ENCODE results near the gene NHLRC4. TPM values are rescaled to one million over a fixed set of nuclear protein-coding genes. Genes with fewer than 3 reads are reported as not detected.

NHLRC4 gene
- total and polyA plus RNA-seq, 9 of the 15 experiments (the other 6 are each of a cell fraction or from before 2014, with no cell fraction given), result 0.24 to 3.7 (median 1.3) TPM; not detected in 2

DNA sequence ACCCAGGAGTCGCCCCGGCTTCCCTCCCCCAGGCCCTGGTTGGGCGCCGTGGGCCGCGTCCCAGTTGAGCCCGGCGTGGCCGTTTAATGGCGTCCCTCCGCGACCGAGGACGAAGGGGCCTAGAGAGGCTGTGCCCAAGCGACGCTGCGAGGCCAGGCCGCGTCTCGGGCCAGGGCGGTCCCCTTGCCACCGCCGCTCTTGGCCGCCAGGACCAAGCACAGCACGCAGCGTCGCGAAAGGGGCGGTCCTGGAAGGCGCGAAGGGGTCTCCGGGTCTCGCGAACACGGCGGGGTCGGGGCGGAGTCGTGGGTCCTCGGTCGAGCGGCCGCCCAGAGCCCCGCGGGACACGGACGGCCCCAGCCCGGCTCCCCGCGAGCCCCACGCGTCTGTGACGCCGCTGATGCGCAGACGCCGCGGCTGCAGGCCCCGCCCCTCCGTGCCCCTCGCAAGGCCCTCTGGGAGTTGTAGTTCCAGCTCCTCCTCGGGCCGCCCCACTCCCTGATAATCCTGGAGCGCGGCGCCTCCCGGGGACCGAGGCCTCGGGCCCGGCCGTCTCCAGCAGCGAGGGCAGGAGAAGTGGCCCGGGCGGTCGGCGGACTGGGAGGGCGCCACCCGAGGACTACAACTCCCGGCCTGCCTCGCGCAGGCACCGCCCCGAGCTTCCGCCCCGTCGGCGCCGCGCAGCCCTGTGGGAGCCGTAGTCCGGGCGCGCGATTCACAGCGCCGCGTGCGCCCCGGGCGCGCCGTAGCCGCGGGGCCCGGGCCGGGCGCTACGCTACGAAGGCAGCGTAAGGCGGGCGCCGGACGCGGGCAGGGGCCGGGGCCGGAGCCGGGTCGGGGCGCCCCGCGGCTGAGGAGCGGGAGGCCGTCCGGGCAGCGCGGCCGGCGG is 39.5 kb upstream of the NHLRC4 start, which contains the start of gene CAPN15 (continued):
- TF ChIP-seq, protein P1, sequence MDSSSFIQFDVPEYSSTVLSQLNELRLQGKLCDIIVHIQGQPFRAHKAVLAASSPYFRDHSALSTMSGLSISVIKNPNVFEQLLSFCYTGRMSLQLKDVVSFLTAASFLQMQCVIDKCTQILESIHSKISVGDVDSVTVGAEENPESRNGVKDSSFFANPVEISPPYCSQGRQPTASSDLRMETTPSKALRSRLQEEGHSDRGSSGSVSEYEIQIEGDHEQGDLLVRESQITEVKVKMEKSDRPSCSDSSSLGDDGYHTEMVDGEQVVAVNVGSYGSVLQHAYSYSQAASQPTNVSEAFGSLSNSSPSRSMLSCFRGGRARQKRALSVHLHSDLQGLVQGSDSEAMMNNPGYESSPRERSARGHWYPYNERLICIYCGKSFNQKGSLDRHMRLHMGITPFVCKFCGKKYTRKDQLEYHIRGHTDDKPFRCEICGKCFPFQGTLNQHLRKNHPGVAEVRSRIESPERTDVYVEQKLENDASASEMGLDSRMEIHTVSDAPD (CRISPR knock-in tag; IDR thresholded peaks at IDR 0.05), result no peak
- TF ChIP-seq RHOXF2B (CRISPR knock-in tag; conservative IDR thresholded peaks at IDR 0.05) (no peak), SAP30 (IDR thresholded peaks at IDR 0.05; ENCODE audit: borderline replicate concordance, insufficient read depth, low read depth, low read length, poor library complexity, severe bottlenecking) (peak; percentile 59), PHF8 (IDR thresholded peaks at IDR 0.05; ENCODE audit: borderline replicate concordance, low read length) (peak; percentile 80; the same call in 1 of the 2 replicates), SIX5 (IDR thresholded peaks at IDR 0.05; ENCODE audit: borderline replicate concordance in 1 of 2, insufficient read depth in 1 of 2, low read depth in 1 of 2, low read length in 2 of 2) (peak; percentile 82 to 90), NRF1 (conservative IDR thresholded peaks at IDR 0.05 in 1 of 2, IDR thresholded peaks at IDR 0.05 in 1 of 2) (peak; percentile 92 to 93), OTX1 (CRISPR knock-in tag; IDR thresholded peaks at IDR 0.05) (no peak), SAFB (IDR thresholded peaks at IDR 0.05; ENCODE audit: borderline replicate concordance, low read depth, low read length) (peak; percentile 98), SMARCA5 (IDR thresholded peaks at IDR 0.05) (no peak), NCOA6 (IDR thresholded peaks at IDR 0.05) (no peak; the same call in 1 of the 2 replicates), ZEB2 (IDR thresholded peaks at IDR 0.05) (no peak), ZNF76 (CRISPR knock-in tag; IDR thresholded peaks at IDR 0.05; ENCODE audit: borderline replicate concordance) (peak; percentile 95; the same call in 1 of the 2 replicates), MTA3 (IDR thresholded peaks at IDR 0.05; ENCODE audit: borderline replicate concordance) (peak; percentile 91), RB1 (IDR thresholded peaks at IDR 0.05; ENCODE audit: low read depth) (peak; percentile 64), MEIS2 (IDR thresholded peaks at IDR 0.05; ENCODE audit: partially characterized antibody) (peak; percentile 17), ZNF766 (CRISPR knock-in tag; conservative IDR thresholded peaks at IDR 0.05) (peak; percentile 94)
- TF ChIP-seq, protein P2, sequence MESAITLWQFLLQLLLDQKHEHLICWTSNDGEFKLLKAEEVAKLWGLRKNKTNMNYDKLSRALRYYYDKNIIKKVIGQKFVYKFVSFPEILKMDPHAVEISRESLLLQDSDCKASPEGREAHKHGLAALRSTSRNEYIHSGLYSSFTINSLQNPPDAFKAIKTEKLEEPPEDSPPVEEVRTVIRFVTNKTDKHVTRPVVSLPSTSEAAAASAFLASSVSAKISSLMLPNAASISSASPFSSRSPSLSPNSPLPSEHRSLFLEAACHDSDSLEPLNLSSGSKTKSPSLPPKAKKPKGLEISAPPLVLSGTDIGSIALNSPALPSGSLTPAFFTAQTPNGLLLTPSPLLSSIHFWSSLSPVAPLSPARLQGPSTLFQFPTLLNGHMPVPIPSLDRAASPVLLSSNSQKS (CRISPR knock-in tag; IDR thresholded peaks at IDR 0.05), result no peak
- TF ChIP-seq, protein P3, sequence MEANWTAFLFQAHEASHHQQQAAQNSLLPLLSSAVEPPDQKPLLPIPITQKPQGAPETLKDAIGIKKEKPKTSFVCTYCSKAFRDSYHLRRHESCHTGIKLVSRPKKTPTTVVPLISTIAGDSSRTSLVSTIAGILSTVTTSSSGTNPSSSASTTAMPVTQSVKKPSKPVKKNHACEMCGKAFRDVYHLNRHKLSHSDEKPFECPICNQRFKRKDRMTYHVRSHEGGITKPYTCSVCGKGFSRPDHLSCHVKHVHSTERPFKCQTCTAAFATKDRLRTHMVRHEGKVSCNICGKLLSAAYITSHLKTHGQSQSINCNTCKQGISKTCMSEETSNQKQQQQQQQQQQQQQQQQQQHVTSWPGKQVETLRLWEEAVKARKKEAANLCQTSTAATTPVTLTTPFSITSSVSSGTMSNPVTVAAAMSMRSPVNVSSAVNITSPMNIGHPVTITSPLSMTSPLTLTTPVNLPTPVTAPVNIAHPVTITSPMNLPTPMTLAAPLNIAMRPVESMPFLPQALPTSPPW (CRISPR knock-in tag; IDR thresholded peaks at IDR 0.05), result peak; percentile 83
- TF ChIP-seq, protein P4, sequence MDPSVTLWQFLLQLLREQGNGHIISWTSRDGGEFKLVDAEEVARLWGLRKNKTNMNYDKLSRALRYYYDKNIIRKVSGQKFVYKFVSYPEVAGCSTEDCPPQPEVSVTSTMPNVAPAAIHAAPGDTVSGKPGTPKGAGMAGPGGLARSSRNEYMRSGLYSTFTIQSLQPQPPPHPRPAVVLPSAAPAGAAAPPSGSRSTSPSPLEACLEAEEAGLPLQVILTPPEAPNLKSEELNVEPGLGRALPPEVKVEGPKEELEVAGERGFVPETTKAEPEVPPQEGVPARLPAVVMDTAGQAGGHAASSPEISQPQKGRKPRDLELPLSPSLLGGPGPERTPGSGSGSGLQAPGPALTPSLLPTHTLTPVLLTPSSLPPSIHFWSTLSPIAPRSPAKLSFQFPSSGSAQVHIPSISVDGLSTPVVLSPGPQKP (CRISPR knock-in tag; IDR thresholded peaks at IDR 0.05), result peak; percentile 17; the same call in 1 of the 2 replicates
- TF ChIP-seq, protein P5, sequence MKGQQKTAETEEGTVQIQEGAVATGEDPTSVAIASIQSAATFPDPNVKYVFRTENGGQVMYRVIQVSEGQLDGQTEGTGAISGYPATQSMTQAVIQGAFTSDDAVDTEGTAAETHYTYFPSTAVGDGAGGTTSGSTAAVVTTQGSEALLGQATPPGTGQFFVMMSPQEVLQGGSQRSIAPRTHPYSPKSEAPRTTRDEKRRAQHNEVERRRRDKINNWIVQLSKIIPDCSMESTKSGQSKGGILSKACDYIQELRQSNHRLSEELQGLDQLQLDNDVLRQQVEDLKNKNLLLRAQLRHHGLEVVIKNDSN (CRISPR knock-in tag; IDR thresholded peaks at IDR 0.05), result no peak
